Prostate gland (tissue), 2 donors: ENCODE data around the gene CPSF6. TPM values are rescaled to one million over a fixed set of nuclear protein-coding genes. Genes with fewer than 3 reads are reported as not detected.

Experiments used
- DNase-seq: peaks from one replicate; pipeline ENCODE4 v3.0.0-alpha.2; 2019; ENCODE audit warnings: low spot score
- H3K27ac ChIP-seq, 2 donors: fragments of 200-600 bp; sonication (generic); 2 replicates each; pipeline ENCODE4 v1.5.1; 2017 to 2019
- H3K27me3 ChIP-seq: fragments of 200-600 bp; sonication (generic); replicated peaks from 2 replicates; pipeline ENCODE4 v1.5.1; 2019; ENCODE audit not compliant: insufficient read depth
- H3K36me3 ChIP-seq, 2 donors: fragments of 200-600 bp; sonication (generic); 1 replicate in 1 of 2; 2 replicates in 1 of 2; pipeline versions ENCODE4 v1.5.1 to v1.8.1; 2017 to 2019
- H3K4me1 ChIP-seq: fragments of 200-600 bp; sonication (generic); replicated peaks from 2 replicates; pipeline ENCODE4 v1.5.1; 2019
- H3K4me3 ChIP-seq, 2 donors: fragments of 200-600 bp; sonication (generic); 2 replicates each; pipeline ENCODE4 v1.5.1; 2017 to 2019
- H3K9me3 ChIP-seq: fragments of 200-600 bp; sonication (generic); 2 replicates; pipeline ENCODE4 v1.5.1; 2017
- CTCF ChIP-seq, 4 experiments: fragments of 200-600 bp in 2 of 4; fragments of 450-650 bp in 2 of 4; sonication (generic) in 2 of 4; IDR thresholded peaks; 1 replicate in 3 of 4; 2 replicates in 1 of 4; pipeline ENCODE4 v1.5.1; 2016 to 2019; ENCODE audit warnings: antibody characterized with exemption in 4 of 4, mild to moderate bottlenecking in 2 of 4, moderate library complexity in 2 of 4
- POLR2A ChIP-seq: fragments of 450-650 bp; IDR thresholded peaks from one replicate; pipeline ENCODE4 v1.6.1; 2016; ENCODE audit warnings: antibody characterized with exemption, mild to moderate bottlenecking
- POLR2AphosphoS5 ChIP-seq: sonication (generic); formaldehyde crosslinking; IDR thresholded peaks from one replicate; pipeline ENCODE4 v1.6.1; 2017; ENCODE audit warnings: antibody characterized with exemption
- WGBS: methylation state at CpG from one replicate; pipeline ENCODE4 v1.1.5; 2018; 5-methylcytosine and 5-hydroxymethylcytosine counted together
- intact Hi-C: fragments of 100-400 bp; cut with DNase I; formaldehyde crosslinking; loops from one replicate; pipeline ENCODE4 v1.14.2; 2022
- total RNA-seq, 2 donors: library from RNA; depleted of rRNA; stranded (reverse); fragments of >200 nt; gene quantifications; one replicate each; pipeline ENCODE4 v1.1.0, GENCODE V29; 2016

Gene CPSF6
- total RNA-seq, 2 donors from 2014 or later, result 22.5 to 484 TPM

GRCh38 chr12:69210661-69211060 is 28.7 kb upstream of the CPSF6 start:
- no peaks in the 10 kb centered on the region for H3K27me3 ChIP-seq
- intact Hi-C loops, result no loop called here
- H3K27ac ChIP-seq, result no peak overlapping the region
- H3K36me3 ChIP-seq, result no peaks in the 10 kb centered on the region
- DNase-seq, result no peak
- 89% methylated on average over 3 of the region's 3 CpGs for WGBS
- H3K9me3 ChIP-seq, result no peaks in the 10 kb centered on the region
- no peak overlapping the region for H3K4me3 ChIP-seq
- H3K4me1 ChIP-seq, result no peaks in the 10 kb centered on the region
- TF ChIP-seq POLR2A, result no peak
- TF ChIP-seq CTCF (IDR thresholded peaks at IDR 0.05), result no peak
- no peak for TF ChIP-seq POLR2AphosphoS5

GRCh38 chr12:69211160-69211559 is 28.2 kb upstream of the CPSF6 start:
- DNase-seq, result no peak

GRCh38 chr12:69214169-69214568 is 25.2 kb upstream of the CPSF6 start:
- Histone ChIP-seq H3K27me3 (no peaks in the 10 kb centered on the region), H3K36me3 (no peaks in the 10 kb centered on the region), H3K9me3 (no peaks in the 10 kb centered on the region), H3K4me1 (no peaks in the 10 kb centered on the region), H3K4me3 (no peak overlapping the region), H3K27ac (no peak overlapping the region)
- TF ChIP-seq POLR2A (no peak), CTCF (IDR thresholded peaks at IDR 0.05) (no peak), POLR2AphosphoS5 (no peak)
- DNase-seq, result no peak
- 85% methylated on average over 1 of the region's 1 CpG for WGBS
- intact Hi-C loops, result no loop called here

More at GRCh38 chr12:69211160-69211559, 28.2 kb upstream of the CPSF6 start:
- no peak overlapping the region for H3K27ac ChIP-seq
- WGBS, result 69% methylated on average over 3 of the region's 3 CpGs
- no peaks in the 10 kb centered on the region for H3K27me3 ChIP-seq
- no peaks in the 10 kb centered on the region for H3K36me3 ChIP-seq
- no peaks in the 10 kb centered on the region for H3K9me3 ChIP-seq
- intact Hi-C loops, result no loop called here
- TF ChIP-seq POLR2AphosphoS5, result no peak
- no peak for TF ChIP-seq POLR2A
- no peak for TF ChIP-seq CTCF (IDR thresholded peaks at IDR 0.05)
- H3K4me3 ChIP-seq, result no peak overlapping the region
- H3K4me1 ChIP-seq, result no peaks in the 10 kb centered on the region

- Histone ChIP-seq H3K4me1 (no peaks in the 10 kb centered on the region), H3K36me3 (no peaks in the 10 kb centered on the region), H3K9me3 (no peaks in the 10 kb centered on the region), H3K27ac (no peak overlapping the region), H3K27me3 (no peaks in the 10 kb centered on the region), H3K4me3 (no peak overlapping the region)
- no peak for DNase-seq
- 100% methylated on average over 1 of the region's 1 CpG for WGBS
- intact Hi-C loops, result no loop called here
- TF ChIP-seq POLR2A (no peak), CTCF (IDR thresholded peaks at IDR 0.05) (no peak), POLR2AphosphoS5 (no peak)
Observed at GRCh38 chr12:69225251-69225910, 14.0 kb upstream of the CPSF6 start.

GRCh38 chr12:69231479-69231878 is 7.9 kb upstream of the CPSF6 start:
- TF ChIP-seq CTCF (IDR thresholded peaks at IDR 0.05) (no peak), POLR2A (no peak), POLR2AphosphoS5 (no peak)
- Histone ChIP-seq H3K9me3 (no peaks in the 10 kb centered on the region), H3K27me3 (no peaks in the 10 kb centered on the region), H3K4me3 (no peak overlapping the region), H3K36me3 (no peaks in the 10 kb centered on the region), H3K27ac (no peak overlapping the region), H3K4me1 (no peaks in the 10 kb centered on the region)
- intact Hi-C loops, result no loop called here
- DNase-seq, result no peak
